ENCODE measurements around the gene VENTX.
A peak's percentile ranks its signal among the peaks of the same experiment; 100 is the strongest.

Gene VENTX

DNA sequence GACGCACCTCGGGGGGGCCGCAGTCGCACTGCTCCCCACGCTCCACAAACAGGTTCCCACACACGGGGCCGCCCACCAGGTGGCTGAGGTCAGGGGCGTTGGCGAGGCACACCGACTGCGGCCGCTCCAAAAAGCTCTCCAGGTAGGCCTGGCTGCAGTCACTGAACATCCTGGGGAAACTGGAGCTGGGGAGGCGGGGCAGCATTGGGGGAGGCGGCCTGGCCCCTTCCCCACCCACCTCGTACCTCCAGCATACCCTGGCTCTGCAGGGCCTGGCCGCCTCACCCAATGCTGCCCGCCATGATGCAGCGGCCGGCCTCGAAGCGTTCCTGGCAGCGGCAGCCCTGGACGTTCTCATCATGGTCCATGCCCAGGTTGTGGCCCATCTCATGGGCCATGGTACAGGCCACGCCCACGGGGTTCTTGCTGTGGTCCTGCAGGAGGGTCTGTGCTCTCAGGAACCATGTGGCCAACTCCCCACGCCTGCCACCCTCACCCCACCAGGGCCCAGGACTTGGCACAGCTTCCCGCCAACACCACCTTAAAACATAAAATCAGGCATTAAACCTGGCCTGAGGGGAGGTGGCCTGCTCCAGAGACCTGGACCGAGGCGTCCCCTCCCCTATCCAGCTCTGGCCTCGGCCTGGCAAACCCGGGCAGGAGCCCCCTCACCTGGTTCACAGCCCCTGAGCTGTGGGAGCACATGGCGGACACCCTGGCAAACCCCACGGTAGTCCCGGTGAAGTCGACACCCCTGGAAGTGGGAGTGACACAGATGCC lies 34.1 kb downstream of the VENTX start:
- no peak for DNase-seq (ENCODE audit: low read depth)

DNA sequence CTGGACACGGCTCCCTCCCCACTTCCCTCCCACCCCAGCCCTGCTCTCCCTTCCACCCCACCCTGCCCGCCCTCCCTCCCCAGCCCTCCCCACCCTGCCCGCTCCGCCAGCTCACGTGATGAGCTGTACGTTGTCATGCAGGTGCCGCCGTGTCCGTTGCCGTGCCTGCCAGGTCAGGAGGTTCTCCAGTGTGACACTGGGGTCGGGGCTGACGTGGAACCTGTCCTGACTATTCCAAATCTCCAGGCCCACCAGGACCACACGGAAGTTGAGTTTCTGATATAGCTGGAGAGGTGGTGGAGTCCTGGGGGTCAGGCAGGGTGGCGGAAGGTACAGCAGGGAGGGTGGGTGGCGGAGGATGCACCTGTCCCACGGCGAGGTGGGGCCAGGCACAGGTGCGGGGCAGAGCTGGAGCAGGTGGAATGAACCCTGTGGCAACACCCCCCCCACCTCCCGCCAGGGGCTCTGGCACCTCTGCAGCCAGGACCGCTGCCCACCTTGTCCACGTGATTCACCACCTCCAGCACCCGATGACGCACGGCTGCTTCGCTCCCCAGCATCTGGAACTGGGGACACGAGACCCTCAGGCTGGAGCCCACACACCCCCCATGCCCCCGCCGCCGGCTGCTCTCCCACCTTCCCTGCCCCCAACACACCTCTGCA lies 34.8 kb downstream of the VENTX start:
- DNase-seq (ENCODE audit: low read depth) = no peak

DNA sequence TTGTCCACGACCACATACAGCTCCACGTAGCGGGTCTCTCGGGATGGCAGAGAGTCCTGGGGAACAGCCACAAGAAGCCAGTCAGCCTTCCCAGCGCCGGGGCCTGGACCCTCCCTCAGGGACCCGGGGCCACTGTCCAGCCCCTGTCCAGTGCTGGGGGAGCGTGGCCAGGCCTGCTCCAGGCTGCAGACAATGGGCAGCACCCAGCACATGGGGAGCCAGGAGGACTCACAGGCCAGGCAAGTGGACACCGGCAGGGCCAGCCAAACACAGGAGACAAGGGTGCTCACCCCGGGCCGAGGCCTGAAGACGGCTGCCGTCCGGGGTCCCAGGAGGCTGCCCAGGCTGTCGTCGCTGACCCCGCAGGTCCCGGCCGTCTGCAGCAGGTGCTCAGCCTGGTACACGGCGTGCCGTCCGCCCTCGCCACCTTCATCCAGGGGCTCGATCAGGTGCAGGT lies 35.3 kb downstream of the VENTX start:
- DNase-seq (ENCODE audit: low read depth) = no peak

DNA sequence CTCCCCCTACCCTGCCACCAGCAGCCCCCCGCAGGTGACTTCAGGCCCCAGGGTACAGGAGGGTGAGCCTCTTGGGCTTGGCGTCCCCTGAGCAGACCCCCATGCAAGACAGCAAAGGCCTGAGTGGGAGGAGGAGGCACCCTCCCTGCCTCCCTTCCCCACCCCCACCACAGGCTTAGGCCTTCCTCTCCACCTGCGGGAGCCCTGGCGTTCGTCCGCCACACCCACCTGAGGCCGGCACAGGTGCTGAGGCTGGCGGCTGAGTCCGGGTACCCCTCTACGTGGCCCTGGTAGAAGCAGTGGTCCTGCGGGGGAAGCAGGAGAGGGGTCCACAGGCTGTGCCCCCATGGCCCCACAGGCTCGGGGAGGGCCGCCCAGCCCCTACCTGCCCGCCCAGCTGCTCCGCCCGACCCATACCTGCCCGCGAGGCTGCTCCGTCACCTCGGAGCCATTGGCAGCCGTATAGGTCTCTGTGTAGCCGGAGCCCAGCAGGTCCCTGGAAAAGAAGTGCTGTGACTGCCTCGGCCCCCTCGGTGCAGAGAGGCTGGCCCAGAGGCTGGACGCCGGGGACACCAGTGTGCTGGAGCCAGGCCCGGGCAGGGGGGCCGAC lies 36.0 kb downstream of the VENTX start:
- DNase-seq (ENCODE audit: low read depth) = no peak

DNA sequence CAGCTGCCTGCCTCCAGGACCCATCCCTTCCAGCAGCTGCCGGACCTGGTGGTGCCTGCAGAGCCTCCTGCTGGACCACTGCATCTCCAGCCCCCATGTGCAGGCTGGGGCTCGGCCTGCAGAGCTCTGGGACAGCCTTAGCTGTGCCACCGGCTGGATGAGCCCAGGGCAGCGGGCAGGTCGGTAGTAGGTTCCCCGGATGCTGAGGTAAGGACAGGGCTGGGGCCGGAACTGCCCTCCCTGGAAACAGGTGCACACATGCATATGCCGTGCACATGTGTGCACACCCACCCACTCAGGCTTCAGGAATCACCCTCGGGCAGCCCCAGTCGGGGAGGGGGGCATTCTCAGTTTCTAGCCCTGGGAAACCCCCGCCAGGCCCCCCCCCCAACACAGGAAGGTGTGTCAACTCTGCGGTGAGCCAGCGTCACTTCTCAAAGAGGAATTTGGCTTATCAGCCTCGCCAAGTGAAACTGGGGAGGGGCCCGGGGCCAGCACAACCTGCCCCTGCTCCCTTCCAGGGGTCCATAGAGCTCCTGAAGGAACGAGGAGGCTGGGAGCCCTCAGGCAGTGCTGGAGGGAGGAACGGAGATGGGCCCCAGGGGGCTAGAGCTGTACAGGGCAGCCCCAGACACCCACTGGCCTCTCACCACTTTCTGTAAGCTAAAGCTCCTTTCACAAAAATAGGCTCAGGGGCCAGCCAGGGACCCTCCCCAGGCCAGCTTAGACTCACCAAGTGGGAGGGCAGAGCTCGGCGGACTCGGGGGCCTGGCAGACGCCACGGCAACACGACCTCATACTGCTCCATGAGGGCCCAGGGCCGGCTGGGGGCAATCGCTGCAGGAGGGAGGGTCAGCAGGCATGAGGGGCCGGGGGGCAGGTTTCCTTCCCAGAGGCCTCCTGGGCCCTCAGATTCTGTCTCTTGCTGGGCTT lies 37.4 kb downstream of the VENTX start:
- DNase-seq (ENCODE audit: low read depth) = peak; percentile 78

DNA sequence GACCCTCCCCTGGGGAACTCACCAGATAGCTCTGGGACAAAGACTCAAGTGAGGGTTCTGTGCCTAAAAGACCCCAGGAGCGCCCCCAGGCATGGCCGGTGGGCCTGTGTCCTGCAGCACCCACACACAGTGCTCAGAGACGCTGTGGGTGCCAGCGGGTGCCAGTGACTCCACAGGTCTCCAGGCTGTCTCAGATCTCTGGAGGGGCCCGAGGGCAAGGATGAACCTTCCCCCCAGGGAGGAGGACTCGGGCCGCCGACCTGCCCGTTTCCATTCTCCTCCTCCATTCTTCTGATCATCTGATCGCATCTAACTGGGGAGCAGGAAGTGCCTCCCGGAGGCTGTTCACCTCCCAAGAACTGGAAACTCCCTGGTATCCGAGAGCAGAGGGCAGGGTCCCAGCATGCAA lies 38.0 kb downstream of the VENTX start:
- no peak for DNase-seq (ENCODE audit: low read depth)

DNA sequence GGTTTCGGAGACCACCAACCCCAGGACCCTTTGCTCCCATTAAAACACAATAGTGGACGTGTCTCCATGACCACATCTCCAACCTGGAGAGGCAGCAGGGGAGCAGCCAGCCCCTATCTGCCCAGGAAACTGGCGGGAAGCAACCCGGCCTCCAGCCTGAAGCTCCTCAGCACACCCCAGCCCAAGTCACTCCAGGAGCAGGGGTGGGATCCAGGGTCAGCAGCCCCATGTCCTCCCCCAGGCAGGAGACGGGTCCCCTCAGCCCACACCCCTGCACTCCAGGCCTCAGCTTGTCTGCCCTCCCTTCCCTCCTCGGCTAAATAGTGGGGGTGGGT lies 38.4 kb downstream of the VENTX start:
- no peak for DNase-seq (ENCODE audit: low read depth)

DNA sequence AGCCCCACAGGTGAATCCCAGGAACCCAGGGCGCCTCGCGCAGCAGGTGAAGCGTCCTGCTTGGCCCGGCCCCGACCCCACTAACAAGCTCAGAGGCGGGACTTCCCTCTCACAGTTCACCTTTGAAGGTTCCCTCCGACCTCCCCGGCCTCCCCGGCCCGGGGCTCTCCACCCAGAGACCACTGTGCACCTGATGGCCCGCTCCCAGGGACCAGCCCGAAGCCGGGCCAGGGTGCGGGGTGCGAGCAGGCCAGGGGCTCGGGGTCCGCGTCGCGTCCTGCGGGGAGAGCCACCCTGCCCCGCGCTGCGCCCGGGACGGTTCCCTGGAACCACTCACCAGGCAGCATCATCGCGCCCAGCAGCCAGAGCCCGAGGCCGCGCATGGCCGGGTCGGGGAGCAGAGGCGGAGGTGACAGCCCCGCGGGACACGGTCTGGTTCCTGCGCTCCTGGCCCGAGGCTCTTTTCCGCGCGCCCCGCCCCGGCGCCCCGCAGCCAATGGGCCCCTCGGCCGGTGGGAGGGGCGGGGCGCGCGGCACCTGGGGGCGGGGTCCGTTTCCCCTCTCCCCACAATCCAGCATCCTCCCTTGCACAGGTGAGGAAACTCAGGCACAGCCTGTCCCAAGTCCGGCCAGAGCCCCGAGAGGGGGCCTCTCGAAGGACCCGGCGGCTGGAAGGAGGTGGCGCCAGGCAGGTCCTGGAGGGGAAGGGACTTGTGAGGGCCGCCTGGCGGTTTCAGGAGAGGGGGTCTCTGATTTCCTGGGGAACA lies 39.0 kb downstream of the VENTX start, which contains the start of gene ADAM8:
ADAM8 (minus strand) TSS at position 434 of the 767 bp plus-strand sequence; CDS start at position 383, 51 bp downstream.
- peak; percentile 63 for DNase-seq (ENCODE audit: low read depth)

DNA sequence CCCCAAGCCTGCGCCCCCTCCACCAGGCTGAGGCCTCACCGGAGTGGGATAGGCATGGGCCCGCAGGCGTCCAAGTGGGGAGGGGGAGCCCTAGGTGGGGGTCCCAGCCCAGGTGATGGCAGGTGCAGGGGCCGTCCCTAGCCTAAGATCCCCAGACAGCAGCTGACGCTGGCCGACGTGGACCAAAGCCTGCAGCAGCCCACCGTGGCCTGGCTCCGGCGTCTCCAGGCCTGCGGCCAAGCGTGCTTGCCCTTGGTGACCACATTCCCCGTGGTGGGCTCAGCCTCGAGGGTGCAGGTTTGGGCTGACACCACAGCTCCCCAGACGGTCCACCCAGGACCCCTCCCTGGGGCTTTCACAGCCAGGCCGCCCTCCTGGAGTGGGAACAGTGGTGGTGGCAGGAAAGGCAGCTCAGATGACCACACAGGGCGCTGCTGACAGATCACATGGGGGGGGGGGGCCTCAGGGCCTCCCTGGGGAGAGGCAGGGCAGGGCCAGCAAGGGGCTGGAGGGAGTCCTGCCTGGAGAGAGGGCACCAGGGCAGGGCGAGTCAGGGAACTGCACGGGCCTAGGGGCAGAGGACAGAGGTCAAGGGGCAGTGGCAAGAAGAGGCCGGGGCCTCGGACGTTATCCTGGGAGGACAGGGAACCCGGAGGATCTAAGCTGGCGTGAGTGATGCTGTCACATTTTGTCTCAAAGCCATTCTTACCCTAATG lies 39.8 kb downstream of the VENTX start:
- no peak for DNase-seq (ENCODE audit: low read depth)

DNA sequence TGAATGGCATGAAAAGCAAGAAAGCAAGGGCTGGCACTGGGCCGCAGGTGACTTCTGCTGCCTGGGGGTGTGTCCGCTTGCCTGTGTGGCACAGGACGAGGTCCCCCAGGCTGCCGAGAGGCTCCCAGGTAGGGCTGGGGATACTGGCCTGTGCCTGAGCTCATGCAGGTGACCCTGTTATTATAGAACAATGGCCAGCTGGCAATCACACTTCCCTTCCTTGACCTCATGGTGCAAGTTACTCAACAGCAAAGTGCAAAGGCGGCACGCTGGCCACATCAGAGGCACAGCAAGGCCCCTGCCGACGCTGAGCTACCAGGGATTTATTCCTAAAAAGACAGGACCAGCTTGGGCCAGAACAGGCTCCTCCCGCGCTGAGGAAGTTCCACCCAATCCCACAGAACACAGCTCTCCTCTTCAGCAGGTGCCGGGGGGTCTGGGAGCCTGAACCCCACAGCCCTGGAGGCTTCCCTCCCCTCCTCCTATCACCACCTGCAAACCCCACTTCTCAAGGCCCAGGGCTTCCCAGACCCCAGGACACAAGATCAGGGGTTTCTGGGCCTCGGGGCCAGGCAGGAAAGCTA lies 40.4 kb downstream of the VENTX start:
- no peak for DNase-seq (ENCODE audit: low read depth)

DNA sequence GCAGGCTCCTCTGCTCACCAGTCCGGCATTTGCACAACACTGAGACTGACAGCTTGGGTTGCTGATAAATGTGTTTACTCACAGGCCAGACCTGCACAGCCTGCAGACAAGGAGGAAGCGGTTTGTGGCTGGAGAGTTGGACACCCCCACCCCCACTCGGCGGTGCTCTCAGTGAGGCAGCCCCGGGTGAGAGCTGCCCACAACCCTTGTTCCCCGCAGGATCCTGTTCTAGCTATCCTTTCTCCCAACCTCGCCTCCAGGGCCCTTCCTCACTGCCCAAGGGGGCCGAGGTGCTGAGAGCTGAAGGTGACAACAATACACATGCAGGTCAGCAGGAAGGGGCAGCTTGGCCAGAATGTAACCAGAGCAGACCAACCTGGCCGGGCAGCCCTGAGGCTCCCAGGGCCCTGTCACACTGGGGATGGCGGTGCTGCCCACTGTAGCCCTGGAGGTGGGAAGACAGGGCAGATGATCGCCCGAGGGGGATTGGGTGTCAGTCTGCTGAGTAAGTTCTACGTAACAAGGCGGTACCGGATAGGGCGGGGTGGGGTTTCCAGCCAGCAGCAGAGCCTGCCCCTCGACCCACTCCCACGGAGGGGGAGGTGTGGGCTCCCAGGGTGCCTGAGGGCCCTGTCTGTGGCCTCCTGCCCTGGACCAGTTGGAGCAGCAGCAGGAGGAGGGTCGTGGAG lies 41.1 kb downstream of the VENTX start:
- peak; percentile 60 for DNase-seq (ENCODE audit: low read depth)

DNA sequence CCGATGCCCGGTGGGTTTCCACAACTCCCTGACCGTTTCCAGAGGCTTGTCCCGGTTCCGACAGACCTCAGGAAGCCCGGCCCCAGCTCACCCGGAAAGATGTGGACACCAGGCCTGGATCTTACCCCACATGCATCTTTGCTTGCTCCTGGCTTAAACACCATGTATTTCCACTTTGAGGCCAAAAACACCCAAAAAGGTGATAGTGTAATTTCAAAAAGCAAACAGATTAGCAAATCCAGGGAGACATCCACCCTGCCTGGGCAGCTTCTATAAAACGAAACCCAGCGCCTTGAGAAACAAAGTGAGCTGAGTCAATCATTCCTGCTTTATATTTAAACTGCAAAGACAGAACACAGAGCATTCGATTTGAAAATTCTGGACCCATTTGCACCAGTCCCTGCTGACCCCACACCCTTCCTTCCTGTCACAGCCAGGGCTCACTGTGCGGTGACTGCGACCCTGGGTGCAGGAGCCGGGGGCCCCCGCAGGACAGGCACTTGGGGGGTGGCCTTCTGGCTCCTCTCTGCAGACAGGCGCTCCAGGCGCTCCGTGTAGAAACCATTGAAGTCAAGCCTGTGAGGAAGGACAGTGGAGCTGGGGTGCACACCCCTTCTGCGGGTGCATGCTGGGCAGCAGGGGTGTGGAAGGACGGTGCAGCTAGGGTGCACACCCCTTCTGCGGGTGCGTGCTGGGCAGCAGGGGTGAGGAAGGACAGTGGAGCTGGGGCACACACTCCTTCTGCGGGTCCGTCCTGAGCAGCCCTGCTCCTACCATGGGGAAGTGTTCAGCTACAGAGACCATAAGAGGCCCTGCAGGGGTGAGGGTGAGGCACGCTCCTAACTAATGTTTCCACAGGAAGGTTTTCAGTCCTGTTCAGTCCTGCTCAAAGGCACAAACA lies 41.9 kb downstream of the VENTX start:
- no peak for DNase-seq (ENCODE audit: low read depth)

DNA sequence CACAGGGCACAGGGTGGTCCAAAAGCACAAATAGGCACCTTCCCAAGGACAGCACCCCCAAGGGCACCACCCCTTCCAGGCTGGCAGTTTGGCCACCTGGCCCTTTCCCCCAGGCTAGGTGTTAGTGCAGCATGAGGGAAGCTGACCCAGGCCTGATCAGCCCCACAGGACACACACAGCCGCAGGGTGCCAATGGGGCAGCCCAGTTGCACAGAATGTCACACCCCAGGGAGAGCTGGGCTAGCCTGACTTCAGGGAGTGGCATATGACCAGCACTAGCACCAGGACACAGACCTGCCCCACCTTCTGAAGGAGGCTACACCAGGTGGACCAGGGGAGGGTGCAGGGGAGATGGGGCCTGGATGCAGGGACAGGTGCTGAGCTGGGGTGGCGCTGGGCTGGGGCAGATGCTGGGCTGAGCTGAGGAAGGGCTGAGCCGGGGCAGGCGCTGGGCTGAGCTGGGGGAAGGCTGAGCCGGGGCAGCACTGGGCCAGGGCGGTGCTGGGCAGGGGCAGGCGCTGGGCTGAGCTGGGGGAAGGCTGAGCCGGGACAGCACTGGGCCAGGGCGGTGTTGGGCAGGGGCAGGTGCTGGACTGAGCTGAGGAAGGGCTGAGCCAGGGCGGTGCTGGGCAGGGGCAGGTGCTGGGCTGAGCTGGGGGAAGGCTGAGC lies 42.9 kb downstream of the VENTX start:
- no peak for DNase-seq (ENCODE audit: low read depth)

DNA sequence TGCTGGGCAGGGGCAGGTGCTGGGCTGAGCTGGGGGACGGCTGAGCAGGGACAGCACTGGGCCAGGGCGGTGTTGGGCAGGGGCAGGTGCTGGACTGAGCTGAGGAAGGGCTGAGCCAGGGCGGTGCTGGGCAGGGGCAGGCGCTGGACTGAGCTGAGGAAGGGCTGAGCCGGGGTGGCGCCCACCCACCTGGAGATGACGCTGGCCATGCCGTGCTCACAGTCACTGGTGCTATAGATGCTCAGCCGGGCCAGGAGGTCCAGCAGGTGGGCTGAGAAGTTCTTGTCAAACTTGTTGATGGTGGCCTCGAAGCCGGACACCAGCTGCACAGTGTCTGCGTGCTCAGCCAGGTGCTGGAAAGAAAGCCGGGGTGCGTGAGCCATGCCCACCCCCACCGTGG lies 43.4 kb downstream of the VENTX start:
- no peak for DNase-seq (ENCODE audit: low read depth)

DNA sequence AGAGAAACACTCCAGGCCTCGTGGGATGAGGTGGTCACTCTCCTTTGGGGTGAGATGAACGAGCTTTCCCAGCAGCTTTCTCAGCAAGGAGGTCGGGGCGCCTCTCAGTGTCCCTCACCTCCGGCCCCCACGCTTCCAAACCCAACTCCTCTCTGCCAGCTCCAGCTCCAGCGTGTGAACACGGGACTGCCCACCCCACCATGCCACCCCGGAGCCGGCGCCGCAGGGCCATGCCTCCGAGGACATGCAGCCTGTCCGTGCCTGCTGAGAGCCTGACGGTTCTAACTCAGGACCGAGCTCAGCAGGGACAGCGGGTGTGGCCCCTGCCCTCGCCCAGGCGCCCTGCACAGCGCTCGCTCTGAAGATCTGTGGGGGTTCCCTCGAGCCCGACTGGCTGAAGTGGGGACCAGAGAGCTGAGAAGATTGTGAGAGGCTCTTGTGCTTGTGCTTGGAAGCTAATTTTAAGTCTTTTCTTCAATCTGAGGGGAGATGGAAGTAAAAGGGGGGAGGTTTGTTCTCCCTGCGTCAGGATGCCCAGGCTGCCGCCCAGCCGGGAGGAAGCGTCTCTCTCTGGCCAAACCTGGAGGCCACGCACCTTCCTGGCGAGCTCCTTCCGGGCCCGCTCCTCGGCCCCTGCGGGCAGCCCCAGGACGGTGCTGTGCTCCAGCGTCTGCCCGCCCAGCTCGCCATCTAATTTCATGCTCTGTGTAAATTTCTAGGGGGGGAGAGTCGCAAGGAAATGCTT lies 44.1 kb downstream of the VENTX start:
- DNase-seq (ENCODE audit: low read depth) = no peak

DNA sequence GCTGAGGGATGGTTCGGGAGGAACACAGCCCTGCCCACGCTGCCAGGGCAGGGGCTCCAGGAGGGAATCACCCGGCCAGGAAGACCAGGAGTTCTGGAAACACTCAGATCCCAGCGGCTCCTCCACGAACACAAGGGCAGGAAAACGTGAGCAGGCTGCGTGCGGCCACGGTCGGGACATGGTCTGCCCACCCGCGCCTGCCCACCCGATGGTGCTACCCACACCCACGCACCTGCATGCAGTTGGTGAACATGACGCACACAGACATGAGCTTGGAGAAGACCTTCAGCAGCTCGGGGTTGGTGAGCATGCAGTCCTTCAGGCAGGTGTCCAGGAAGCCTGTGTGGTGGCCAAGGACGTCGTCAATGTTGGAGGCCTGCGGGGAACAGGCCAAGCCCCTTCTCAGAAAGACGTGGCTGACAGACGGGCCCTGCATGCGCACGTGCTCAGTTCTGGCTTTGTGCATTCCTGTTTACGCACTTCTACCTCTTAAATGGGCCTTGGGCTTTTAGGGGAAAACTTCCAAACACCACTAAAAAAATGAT lies 45.3 kb downstream of the VENTX start:
- no peak for DNase-seq (ENCODE audit: low read depth)

DNA sequence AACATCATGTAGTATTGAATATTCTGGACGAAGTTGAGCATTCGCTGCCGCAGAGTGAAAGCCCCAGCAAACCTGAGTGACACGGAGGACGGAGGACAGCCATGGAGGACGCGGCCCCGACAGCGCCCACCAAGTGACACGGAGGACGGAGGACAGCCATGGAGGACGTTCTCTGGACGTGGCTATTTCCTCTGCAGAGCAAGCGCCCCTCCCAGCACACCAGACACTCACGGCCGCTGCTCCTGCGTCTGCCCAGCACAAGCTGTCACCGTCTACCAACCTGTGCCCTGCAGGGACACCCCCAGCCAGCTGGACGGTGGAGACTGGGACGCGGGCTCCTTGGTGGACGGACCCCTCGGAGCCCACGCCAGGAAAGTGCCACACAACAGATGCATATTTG lies 46.3 kb downstream of the VENTX start:
- DNase-seq (ENCODE audit: low read depth) = no peak

All from stimulated activated CD8-positive, alpha-beta memory T cell treated with anti-CD3 and anti-CD28 coated beads, Interleukin-4, amount 100 ng/mL, for 24 hours (primary cell).